GM06990 (cell line): Measurements from ENCODE around the gene HMCN2.

Experiments used
- DNase-seq: peaks from one replicate; pipeline ENCODE4 v3.0.0-alpha.2; 2011; ENCODE audit not compliant: insufficient read length; ENCODE audit errors: extremely low read depth
- H3K27me3 ChIP-seq: replicated peaks from 2 replicates; pipeline ENCODE4 v1.6.0; 2011; ENCODE audit warnings: low read length; ENCODE audit not compliant: control insufficient read depth, insufficient read depth
- H3K36me3 ChIP-seq: 2 replicates; pipeline ENCODE4 v1.5.1; 2011; ENCODE audit warnings: low read length; ENCODE audit not compliant: control insufficient read depth, insufficient read depth
- H3K4me3 ChIP-seq: replicated peaks from 2 replicates; pipeline ENCODE4 v1.5.1; 2011; ENCODE audit warnings: low read depth, mild to moderate bottlenecking, control low read depth, low read length
- CTCF ChIP-seq: IDR thresholded peaks from 2 replicates; pipeline ENCODE4 v1.5.1; 2011; ENCODE audit warnings: low read length, control low read depth, mild to moderate bottlenecking, inconsistent platforms; ENCODE audit not compliant: insufficient read depth, poor library complexity, severe bottlenecking

Gene HMCN2

GRCh38 chr9:130292106-130292505, 26.5 kb downstream of the HMCN2 start:
- Histone ChIP-seq H3K36me3 (no peaks in the 10 kb centered on the region), H3K4me3 (no peak overlapping the region), H3K27me3 (peaks cover 1% of the 10 kb centered on the region; the same call in 1 of the 2 replicates)
- TF ChIP-seq CTCF: no peak
- no peak for DNase-seq

- peaks cover 1% of the 10 kb centered on the region; the same call in 1 of the 2 replicates for H3K27me3 ChIP-seq
- no peak for DNase-seq
- no peak overlapping the region for H3K4me3 ChIP-seq
- no peak for TF ChIP-seq CTCF
- no peaks in the 10 kb centered on the region for H3K36me3 ChIP-seq
These were observed 29.1 kb downstream of the HMCN2 start for GRCh38 chr9:130294664-130295063.

- no peak for TF ChIP-seq CTCF
- H3K36me3 ChIP-seq: no peaks in the 10 kb centered on the region
- H3K4me3 ChIP-seq: no peak overlapping the region
- peaks cover 1% of the 10 kb centered on the region; the same call in 1 of the 2 replicates for H3K27me3 ChIP-seq
- DNase-seq: no peak
These were observed 29.9 kb downstream of the HMCN2 start for GRCh38 chr9:130295431-130295830.

GRCh38 chr9:130295945-130296782, 30.6 kb downstream of the HMCN2 start:
- no peak for TF ChIP-seq CTCF
- DNase-seq: no peak
- H3K4me3 ChIP-seq: no peak overlapping the region
- H3K27me3 ChIP-seq: peaks cover 1% of the 10 kb centered on the region; the same call in 1 of the 2 replicates
- H3K36me3 ChIP-seq: no peaks in the 10 kb centered on the region

GRCh38 chr9:130296783-130297055, 31.2 kb downstream of the HMCN2 start:
- Histone ChIP-seq H3K27me3 (peaks cover 1% of the 10 kb centered on the region; the same call in 1 of the 2 replicates), H3K36me3 (no peaks in the 10 kb centered on the region), H3K4me3 (no peak overlapping the region)
- no peak for DNase-seq
- no peak for TF ChIP-seq CTCF
